DMS153 (cell line): ENCODE data around the gene PIR.
A peak's percentile ranks its signal among the peaks of the same experiment; 100 is the strongest.

Source experiments
- DNase-seq: peaks from one replicate; lab custom pipeline; 2025; lab: John Stamatoyannopoulos, UW

The PIR gene

DNA sequence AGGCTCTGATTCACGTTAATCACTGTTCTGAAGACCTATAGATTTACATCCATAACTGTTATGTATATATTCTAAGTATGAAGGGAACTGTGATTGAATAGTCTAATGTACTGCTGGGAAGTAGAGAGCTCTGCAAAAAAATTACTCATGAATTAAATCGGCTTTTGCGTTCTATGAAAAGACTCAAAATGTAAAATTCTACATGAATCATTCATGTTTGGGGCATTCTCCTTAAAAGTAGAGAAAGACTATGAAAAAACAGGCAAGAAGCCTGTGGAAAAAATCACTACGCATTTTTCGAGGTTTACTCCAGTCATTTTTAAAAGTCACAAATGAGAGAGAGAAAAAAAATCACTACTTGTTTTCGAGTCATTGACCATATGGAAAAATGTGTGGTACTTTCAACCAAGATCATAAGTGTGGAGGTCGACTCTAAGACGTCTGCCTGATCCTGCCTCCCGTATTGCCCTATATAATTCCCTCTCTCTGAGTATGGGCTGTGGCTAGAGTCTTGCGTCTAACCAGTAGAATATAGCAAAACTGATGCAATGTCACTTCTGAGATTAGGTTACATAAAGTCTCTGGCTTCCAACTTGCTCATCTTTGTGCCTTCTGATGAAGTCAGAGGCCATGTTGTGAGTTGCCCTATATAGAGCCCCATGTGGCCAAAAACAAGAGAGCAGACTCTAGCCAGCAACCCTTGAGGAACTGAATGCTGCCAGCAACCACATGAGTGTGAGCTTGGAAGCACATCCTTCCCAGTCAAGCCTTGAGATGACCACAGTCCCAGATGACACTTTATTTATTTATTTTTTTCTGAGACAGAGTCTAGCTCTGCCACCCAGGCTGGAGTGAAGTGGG is 76.8 kb downstream of the PIR start:
- no peak for DNase-seq

DNA sequence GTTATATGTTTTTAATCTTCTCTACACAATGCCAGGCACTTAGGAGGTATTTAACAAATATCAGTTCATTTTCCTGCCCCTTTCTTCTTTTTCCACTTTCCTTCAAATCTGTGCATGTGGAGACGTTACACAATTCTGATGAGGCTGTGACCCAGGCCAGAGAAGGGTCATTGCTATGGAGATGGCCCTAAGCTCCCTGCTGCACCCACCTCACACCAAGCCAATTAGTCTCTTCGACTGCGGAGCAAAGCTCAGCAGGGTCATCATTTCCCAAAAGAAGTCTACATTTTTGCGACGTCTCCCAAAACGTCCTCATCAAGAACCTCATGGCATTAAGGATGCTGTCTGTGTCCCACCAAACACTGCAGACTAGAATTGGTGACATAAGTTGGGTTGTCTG is 80.0 kb downstream of the PIR start:
- DNase-seq = no peak

DNA sequence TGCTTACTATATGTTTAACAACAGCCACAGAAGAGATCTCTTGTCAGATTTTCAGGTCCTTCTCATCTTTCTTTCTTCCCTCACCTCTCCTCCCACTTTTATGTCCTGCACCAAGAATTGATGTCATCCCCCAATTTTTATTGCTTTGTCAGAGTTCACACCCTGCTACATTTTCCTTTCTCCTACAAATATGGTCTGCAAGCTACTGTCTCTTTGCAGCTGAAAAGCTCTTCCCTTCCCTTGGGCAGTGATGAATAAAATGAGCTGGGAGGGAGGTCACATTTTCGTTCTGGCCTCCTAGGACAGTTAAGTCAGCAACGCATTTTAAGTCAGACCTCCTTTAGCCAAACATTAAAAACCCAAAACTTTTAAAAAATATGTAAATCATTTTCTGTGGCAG is 82.2 kb downstream of the PIR start:
- DNase-seq = no peak

DNA sequence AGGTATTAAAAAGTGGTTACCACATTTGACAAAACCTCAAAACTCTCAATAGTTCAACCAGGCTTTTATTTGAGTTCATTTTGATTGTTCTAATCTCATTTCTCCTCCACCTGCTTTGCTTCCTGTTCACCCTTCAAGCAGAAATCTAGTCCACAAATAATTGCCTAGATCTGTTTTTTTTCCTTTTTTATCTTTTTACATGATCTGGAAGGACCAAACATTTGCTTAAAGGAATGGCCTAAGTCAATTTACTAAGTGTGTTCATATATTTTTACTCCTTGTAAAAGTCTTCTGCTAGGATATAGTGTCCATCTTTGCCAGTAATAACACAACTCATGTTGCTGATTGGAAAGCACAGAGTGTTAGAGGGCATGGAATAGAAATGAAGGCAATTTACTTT is 82.7 kb downstream of the PIR start:
- no peak for DNase-seq

DNA sequence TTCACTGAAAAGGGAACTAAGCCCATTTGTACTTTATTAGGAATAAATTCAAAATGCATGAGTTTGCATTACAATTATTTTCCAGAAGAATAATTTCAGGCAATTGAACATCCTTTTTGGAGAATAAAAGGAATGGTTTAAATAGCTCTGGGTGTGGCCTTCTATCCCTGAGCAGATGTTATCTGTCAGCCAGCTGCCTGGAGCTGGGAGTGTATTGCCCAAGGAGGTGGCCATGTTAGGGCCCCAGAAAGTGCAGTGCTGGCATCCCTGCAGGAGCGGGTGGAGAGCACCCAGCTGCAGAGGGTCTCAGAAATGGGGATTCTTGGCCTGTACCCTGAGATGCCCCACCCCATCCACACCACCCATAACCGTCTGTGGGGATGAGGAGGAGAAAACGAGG is 87.3 kb downstream of the PIR start:
- DNase-seq = no peak

DNA sequence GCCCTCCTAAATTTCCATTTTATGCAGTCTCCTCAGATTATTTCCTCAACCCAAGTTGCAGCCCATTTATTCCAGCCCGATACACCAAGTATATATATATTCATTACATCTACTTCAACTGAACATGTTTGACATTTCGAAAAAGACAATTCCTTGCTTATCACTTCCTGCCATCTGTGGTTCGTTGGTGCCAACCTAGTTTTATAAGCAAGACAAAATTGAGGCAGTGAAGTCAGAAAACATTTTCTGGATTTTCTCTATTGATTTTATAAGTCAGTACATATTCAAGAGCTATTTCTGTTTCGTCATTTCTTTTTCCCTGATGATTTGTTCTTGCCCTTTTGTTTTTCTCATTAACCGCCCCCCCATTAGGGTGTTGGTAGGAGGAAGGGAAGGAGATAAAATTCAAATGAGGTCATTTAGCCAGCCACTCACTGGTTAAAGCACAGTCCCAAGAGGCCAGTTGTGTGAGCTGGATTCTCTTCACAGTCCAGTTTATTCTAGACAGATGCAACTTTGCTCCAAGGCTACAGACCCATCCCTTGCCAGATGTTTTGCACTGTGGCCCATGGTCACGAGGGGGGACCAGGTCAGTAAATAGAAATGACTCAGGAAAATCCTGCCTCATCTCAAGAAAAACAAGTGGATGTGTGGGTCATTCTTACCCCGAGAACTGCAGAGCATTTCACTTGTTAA is 88.6 kb downstream of the PIR start:
- DNase-seq = no peak

DNA sequence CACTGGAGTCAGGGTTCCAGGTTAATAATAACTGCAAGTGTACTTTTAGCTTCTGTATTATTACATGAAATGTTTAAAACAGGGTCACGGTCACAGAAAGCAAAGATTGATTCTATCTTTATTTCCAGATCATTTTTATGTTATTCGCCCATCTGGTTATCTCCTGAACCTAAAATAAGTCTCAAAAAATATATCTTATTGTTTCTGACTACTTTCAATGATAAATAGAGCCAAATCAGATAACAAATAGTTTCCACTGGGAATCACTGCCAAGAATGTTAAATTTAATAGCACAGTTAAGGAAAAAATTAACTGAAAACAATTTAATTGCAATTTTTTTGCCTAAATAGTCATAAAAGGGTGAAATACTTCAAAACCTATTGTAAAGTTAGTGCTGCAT is 91.8 kb downstream of the PIR start:
- no peak for DNase-seq

DNA sequence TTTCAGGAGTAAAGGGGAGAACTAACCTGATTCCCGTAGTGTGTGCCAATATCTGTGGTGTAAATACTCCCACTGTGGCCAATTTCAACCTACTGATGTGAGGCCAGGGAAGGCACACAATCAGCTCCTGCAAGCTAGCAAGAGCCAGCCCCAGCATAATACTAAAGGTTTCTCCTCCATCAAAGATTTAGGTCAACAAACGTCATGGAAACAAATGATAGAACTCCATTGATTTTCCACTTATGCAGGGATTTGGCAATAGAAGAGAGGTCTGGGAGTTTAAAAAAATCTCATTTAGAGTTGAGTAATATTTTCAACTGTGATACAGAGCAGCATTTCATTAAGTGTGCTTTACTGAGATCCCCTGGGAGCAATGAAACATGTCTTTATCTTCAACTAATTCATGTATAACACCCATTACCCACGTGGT is 93.2 kb downstream of the PIR start:
- no peak for DNase-seq

DNA sequence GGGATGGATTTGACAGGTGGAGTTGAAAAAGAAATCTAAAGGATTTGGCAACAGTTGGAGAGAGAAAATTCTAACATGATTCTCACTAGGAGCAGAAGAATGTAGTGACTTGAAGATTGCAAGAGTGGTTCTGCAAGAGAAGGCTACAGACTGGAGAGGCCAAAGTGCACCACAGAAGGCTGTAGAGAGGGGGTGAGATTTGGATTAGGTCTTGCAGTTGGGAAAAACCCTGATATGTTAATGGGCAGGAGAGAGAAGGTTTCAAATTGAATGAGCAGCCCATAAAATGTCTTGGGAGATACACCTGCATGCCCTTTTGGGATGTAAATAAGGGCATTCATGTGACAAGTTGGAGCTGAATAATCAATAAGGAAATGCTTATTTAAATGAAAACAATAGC is 94.3 kb downstream of the PIR start:
- no peak for DNase-seq

DNA sequence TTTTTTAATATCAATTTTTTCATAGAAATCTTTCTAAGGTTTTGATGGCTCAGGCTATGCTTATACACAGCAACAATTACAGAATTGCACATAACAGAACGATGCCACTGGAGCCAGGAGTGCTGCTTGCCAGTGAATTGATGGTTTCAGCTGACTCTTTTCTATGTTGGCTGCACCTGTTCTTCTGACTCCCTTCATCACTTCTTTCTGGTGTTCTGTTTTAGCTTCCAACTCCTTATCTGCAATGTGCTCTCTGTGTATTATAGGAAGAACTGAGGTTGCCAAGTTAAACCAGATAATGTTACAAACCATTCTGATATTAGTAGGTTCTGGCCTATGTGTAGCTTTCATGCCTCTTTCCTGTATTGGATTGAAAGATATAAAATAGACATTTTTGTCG is 97.3 kb downstream of the PIR start:
- DNase-seq = no peak

DNA sequence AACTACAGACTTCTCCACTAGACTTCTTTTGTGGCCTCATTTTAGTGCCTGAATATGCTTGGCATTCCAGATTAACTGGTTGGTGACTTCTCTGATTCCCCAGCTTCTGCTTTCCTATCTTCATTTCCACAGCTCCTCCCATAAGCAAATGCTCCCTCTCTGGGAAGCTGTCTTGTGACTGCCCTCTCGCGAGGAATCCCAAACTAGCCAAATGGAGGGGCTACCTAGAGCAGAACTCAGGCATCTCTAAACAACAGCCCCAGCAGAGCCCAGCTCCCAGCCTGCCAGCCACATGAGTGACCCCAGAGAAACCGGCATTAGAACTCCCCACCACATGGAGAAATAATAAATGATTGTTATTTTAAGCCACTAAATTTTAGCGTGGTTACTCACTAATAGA is 101.3 kb downstream of the PIR start:
- no peak for DNase-seq

DNA sequence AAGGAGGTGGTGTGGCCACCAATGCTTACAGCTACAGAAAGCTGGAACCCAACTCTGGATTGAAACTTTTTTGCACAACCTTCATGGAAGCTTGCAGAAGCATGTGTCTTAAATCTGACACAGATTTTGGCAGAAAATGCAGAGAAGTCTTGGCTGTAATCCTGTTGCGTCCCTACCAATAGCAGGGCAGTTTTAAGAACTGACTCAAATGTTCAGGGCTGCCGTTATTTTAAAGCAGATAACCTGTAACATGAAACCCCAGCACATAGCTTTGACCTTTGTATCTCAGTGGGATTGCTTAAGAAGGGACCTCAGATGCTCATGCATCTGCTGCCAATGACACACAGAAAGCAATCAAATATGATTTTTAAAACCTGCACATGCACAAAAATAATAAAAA is 108.8 kb downstream of the PIR start, which contains the start of gene VEGFD:
Gene VEGFD (minus strand): TSS at position 110 of the 400 bp plus-strand sequence. CDS start 467 bp downstream, outside the sequence.
- no peak for DNase-seq

DNA sequence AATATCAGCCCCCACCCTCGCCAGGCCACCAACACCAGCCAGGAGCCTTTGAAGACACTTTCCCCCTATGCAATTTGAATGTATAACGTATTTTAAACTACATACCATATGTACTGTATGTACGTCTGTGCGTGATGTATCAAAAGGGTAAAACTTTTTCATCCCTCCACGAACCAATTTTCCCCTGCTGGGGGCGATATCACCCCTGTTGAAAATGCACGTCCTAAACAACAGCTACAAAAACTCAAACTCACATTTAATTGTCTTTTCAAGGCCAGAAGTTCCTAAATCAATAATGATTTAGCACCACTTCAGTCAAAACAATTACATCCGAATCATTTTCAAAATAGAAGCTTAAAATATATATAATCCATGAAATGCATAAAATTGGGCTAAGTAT is 110.3 kb downstream of the PIR start:
- no peak for DNase-seq

DNA sequence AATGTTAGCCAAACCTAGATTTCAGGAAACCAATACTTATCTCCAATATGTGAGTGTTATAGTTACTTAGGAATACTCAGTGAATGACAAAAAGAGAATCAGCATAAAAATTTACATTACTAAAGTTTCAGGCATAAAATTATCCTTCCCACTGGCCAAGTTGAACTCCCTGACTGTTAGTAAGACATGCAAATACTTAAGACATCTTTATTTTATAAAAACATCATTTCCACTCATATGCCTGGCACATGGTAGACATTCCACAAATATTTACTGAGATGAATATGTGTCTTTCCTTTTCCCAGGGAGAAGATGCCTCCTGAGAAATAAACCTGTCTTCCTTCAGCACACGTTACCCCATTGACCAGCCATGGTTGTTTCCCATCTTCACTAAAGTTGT is 116.2 kb downstream of the PIR start:
- no peak for DNase-seq

DNA sequence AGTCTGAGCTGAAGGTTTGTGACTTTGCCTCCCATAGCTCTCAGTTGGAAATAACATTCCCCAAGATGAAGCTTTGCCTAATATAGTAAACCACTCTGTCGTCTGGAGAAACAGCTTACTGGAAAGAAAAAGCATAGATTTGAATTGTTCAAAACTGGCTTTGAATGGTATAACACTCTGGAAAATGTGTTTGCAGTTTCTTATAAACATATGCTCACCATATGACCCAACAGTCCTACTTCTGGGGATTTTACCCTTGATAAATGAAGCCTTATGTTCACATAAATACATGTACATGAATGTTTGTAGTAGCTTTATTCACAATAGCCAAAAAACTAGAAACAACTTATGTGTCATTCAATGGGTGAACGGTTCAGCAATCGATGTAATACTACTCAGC is 119.2 kb downstream of the PIR start:
- DNase-seq = no peak

DNA sequence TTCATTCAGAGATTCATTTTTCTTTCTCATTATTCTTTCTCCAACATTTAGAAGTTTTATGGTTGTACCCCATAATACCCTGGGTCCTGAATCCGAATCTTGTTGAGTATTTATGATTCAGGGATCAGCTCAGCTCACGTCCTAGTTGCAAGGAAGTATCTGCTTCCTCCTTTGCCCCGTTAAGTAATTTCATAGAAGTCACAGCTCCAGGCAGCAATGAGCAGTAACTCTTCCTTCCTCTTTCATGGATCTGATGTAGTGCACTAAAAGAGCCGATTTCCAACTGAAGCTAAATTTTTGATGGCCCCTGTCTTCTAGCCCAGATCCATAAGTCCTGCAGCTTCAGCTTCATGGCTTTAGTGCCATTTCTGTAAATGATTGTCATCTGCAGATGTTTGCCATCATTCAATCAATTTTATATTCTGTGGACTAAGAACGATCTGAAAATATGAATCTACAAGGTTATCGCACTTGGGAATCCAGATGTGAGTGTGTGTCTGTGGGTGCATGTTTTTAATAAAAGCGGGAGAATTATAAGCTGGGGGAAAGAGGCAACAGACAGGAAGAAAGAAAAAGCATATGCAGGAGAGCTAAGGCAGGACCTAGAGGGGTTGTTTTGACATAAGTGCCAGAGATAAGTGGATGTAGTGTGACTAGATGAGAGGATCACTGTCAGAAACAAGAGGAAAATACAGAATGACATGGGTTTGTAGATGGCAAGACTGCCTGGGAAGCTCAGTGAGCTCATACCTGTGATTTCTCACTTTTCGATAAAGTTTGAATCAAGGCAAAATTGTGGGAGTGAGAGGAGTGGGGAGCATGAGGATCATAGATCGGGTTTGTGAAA is 126.4 kb downstream of the PIR start:
- DNase-seq = no peak

DNA sequence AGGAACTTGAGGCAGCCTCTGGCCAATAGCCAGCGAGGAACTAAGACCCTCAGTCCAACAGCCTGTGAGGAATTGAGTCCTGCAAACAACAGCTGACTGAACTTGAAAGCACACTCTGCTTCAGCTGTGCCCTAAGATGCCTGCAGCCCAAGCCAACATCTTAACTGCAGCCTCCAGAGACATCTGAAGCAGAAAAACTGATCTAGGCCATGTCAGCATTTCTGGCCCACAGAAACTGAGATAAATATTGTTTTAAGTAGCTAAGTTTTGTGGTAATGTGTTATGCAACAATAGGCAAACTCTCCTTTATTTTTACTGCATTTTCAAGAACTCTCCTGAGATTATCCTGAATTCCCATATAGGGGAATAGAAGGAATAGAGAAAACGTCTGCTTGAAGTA is 133.4 kb downstream of the PIR start:
- DNase-seq = no peak

DNA sequence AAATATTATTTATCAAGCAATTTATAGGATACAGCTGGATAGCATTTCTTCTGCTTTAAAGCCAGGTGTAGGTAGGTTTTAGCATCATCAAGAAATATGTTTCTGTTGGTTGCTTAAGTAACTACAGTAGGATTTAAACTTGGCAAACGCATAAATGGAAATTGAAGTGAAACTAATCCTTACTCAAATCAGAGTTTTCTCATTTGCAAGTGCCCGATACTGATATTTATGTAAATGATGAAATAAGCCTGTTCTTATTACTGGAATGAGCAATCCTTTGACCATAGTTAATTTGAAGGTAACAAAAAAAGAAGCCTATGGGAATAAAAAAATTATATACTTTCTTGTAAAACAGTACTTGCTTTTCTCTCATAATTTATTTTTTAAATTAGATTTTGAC is 134.6 kb downstream of the PIR start:
- DNase-seq = no peak

DNA sequence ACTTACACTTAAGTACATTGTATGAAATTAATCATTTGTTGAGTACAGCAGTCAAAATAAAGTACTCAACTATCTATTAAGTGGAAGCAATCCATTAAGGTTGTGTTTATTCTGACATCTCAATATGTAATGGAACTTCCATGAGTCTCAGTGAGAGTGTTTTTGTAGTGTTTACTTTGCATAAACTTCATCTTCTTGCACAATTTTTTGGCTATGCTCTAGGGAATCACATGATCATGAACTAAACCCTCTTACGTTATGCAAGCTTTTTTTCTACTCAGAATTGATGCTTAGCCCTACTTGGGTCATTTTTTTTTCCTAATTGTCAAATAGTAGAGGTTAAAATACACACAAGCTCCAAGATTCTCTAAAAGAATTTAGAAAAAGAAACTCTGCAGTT is 136.7 kb downstream of the PIR start:
- DNase-seq = no peak

DNA sequence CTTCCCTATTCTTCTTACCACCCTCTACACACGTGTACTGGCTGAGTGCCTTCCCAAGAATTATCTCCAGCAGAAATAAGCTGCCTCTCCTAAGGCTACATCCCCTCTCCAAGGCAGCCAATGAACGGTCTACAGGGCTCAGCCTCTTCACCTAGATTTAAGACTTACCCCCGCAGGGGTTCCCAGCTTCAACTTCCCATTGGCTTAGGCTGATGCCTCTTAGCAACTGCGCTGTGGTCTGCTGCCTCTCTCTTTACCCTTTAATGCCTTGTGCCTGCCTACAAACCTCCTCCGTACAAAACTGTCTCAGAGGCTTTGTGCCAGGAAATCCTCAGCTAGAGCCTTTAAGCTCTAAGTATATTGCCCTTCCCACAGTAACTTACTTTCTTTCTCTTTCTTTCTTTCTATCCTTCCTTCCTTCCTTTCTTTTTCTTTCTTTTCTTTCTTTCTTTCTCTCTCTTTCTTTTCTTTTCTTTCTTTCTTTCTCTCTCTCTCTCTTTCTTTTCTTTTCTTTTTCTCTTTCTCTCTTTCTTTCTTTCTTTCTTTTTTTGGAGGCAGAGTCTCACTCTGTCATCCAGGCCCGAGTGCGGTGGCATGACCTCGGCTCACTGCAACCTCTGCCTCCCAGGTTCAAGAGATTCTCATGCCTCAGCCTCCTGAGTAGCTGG is 142.7 kb downstream of the PIR start:
- no peak for DNase-seq

DNA sequence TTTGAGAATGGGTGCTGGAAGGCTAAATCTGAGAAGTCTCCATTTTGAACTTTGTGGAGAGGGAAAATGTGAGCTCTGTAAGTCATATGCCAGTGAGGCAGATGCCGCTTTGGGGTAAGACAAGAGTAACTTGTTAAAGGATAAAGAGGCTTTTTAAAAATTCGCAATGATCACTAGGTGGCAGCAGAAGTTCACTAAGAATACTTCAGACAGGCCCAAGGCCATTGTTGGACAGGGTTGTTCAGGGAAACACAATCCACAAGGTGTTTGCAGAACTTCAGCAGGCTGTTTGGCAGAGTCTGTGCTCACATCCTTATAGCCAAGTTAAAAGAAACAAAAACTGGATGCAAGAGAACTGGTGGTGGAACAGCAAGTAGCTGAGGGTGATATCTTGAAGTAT is 144.1 kb downstream of the PIR start:
- peak; percentile 46 for DNase-seq

DNA sequence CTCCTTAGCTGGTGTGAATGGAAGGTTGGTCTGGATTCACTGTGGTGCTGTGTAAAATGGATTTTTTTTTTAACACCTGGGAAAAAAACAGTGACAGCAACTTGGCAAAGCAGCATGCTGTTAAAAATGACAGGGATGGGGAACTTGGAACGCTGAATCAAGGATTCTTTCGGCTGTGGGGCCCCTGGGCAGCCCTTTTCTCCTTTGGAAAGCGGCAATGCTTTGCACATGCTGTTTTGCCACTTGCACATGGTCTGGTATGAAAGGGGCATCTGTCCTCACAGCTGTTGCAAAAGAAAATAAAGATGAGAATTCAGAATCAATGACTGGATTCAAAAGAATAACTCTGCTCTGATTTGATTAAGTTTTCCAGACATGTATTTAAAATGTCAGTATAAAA is 147.2 kb downstream of the PIR start:
- no peak for DNase-seq
